Right lobe of liver (tissue), 6 donors: Measurements from ENCODE around the gene FSTL4. TPM values are rescaled to one million over a fixed set of nuclear protein-coding genes. Genes with fewer than 3 reads are reported as not detected.

Experiments
- ATAC-seq, 4 donors: fragments of 200-7000 bp; cut with Tn5 transposase; one replicate each; pipeline ENCODE4 v1.9.1; 2020; ENCODE audit warnings: mild to moderate bottlenecking in 4 of 4, moderate library complexity in 4 of 4
- DNase-seq, 3 donors: peaks; one replicate each; pipeline ENCODE4 v3.0.0-alpha.2; 2020
- H3K27ac ChIP-seq, 3 donors: fragments of 200-600 bp; one replicate each; pipeline ENCODE4 v1.8.0; 2022
- H3K27me3 ChIP-seq, 2 donors: fragments of 200-600 bp; one replicate each; pipeline ENCODE4 v1.8.0; 2022
- H3K36me3 ChIP-seq, 4 donors: fragments of 200-600 bp; sonication (generic) in 1 of 4; one replicate each; pipeline versions ENCODE4 v1.5.1 to v1.8.0; 2017 to 2022; ENCODE audit warnings: control low read depth in 1 of 4
- H3K4me1 ChIP-seq, 4 donors: fragments of 200-600 bp; sonication (generic) in 1 of 4; one replicate each; pipeline versions ENCODE4 v1.5.1 to v1.8.0; 2017 to 2022; ENCODE audit warnings: control low read depth in 1 of 4
- H3K4me3 ChIP-seq, 3 donors: fragments of 200-600 bp; one replicate each; pipeline ENCODE4 v1.8.0; 2022
- H3K9me3 ChIP-seq, 4 donors: fragments of 200-600 bp; sonication (generic) in 1 of 4; one replicate each; pipeline versions ENCODE4 v1.5.1 to v1.8.0; 2017 to 2022; ENCODE audit warnings: control low read depth in 1 of 4
- CTCF ChIP-seq, 4 donors: fragments of 200-600 bp in 3 of 4; fragments of 450-650 bp in 1 of 4; IDR thresholded peaks; one replicate each; pipeline versions ENCODE4 v1.5.1 to v1.8.0; 2016 to 2022; ENCODE audit warnings: antibody characterized with exemption in 4 of 4, mild to moderate bottlenecking in 2 of 4
- POLR2A ChIP-seq: fragments of 450-650 bp; IDR thresholded peaks from one replicate; pipeline ENCODE4 v1.6.1; 2017; ENCODE audit warnings: antibody characterized with exemption, mild to moderate bottlenecking
- WGBS: methylation state at CpG from one replicate; pipeline ENCODE4 v1.1.6; 2018; ENCODE audit warnings: low coverage, low lambda C conversion rate; ENCODE audit not compliant: insufficient coverage; ENCODE audit errors: missing lambda C conversion rate; 5-methylcytosine and 5-hydroxymethylcytosine counted together
- intact Hi-C, 2 donors: fragments of 100-400 bp; cut with DNase I; formaldehyde crosslinking; loops; one replicate each; pipeline versions ENCODE4 v1.11.2 to v1.14.1; 2022
- total RNA-seq, 6 experiments: library from RNA; depleted of rRNA in 2 of 6; stranded (reverse); fragments of >200 nt in 2 of 6; fragmentation: NEBNext Ultra II Directional in 3 of 6; extraction: Animal tissue kit (Norgen Biotek cat#: 25700) in 3 of 6; gene quantifications; one replicate each; pipeline versions ENCODE4 v1.1.0 to v1.2.4, GENCODE V29; 2016 to 2023
- donor health status: DM: no; HTN: yes; CAD: no.
- donor health status: DM: no; HTN: no; CAD: no.
- donor health status: DM: no; HTN: no; CAD: no.
- donor health status: DM: no; HTN: yes; CAD: no.
- donor health status: DM: no; HTN: yes; CAD: no.

The FSTL4 gene
- total RNA-seq, 6 experiments from 2014 or later, result 0.62 to 1.3 (median 0.80) TPM; not detected in 3

- no peak for ATAC-seq
- no peak for DNase-seq
- no peaks in the 10 kb centered on the region for H3K9me3 ChIP-seq
- no peaks in the 10 kb centered on the region for H3K27me3 ChIP-seq
- no peaks in the 10 kb centered on the region for H3K36me3 ChIP-seq
- no peak overlapping the region for H3K4me3 ChIP-seq
- TF ChIP-seq POLR2A (no peak), CTCF (IDR thresholded peaks at IDR 0.05) (no peak)
- 56% methylated on average over 6 of the region's 6 CpGs for WGBS
- H3K4me1 ChIP-seq, result no peaks in the 10 kb centered on the region
- no peak overlapping the region for H3K27ac ChIP-seq
- intact Hi-C loops, result no loop called here
Measured at GRCh38 chr5:133603711-133604110, 8.6 kb downstream of the FSTL4 start.

GRCh38 chr5:133602835-133603380, 9.4 kb downstream of the FSTL4 start:
- no peaks in the 10 kb centered on the region for H3K4me1 ChIP-seq
- DNase-seq (no peak), ATAC-seq (no peak)
- TF ChIP-seq POLR2A (no peak), CTCF (IDR thresholded peaks at IDR 0.05) (no peak)
- H3K9me3 ChIP-seq, result no peaks in the 10 kb centered on the region
- no peaks in the 10 kb centered on the region for H3K36me3 ChIP-seq
- H3K4me3 ChIP-seq, result no peak overlapping the region
- H3K27ac ChIP-seq, result no peak overlapping the region
- no peaks in the 10 kb centered on the region for H3K27me3 ChIP-seq
- intact Hi-C loops, result no loop called here
- WGBS, result 11% methylated on average over 2 of the region's 2 CpGs

- WGBS, result 66% methylated on average over 4 of the region's 6 CpGs
- intact Hi-C loops, result no loop called here
- TF ChIP-seq POLR2A (no peak), CTCF (IDR thresholded peaks at IDR 0.05) (no peak)
Measured at GRCh38 chr5:133599600-133599999, 12.7 kb downstream of the FSTL4 start.

GRCh38 chr5:133599044-133599443, 13.3 kb downstream of the FSTL4 start:
- ATAC-seq (no peak), DNase-seq (no peak)
- TF ChIP-seq CTCF (IDR thresholded peaks at IDR 0.05), result no peak
- TF ChIP-seq POLR2A, result no peak
- Histone ChIP-seq H3K36me3 (no peaks in the 10 kb centered on the region), H3K4me3 (no peak overlapping the region), H3K9me3 (no peaks in the 10 kb centered on the region), H3K27me3 (no peaks in the 10 kb centered on the region), H3K4me1 (no peaks in the 10 kb centered on the region), H3K27ac (no peak overlapping the region)
- intact Hi-C loops, result no loop called here
- 77% methylated on average over 3 of the region's 8 CpGs for WGBS

More at GRCh38 chr5:133599600-133599999, 12.7 kb downstream of the FSTL4 start:
- Histone ChIP-seq H3K4me1 (no peaks in the 10 kb centered on the region), H3K4me3 (no peak overlapping the region), H3K36me3 (no peaks in the 10 kb centered on the region), H3K27me3 (no peaks in the 10 kb centered on the region), H3K27ac (no peak overlapping the region), H3K9me3 (no peaks in the 10 kb centered on the region)
- DNase-seq (no peak), ATAC-seq (no peak)

- WGBS, result 40% methylated on average over 1 of the region's 5 CpGs
- no peaks in the 10 kb centered on the region for H3K36me3 ChIP-seq
- intact Hi-C loops, result no loop called here
- ATAC-seq, result no peak
- TF ChIP-seq POLR2A (no peak), CTCF (IDR thresholded peaks at IDR 0.05) (no peak)
- H3K4me1 ChIP-seq, result no peaks in the 10 kb centered on the region
- H3K27ac ChIP-seq, result no peak overlapping the region
- DNase-seq, result no peak
- no peak overlapping the region for H3K4me3 ChIP-seq
- no peaks in the 10 kb centered on the region for H3K27me3 ChIP-seq
- H3K9me3 ChIP-seq, result no peaks in the 10 kb centered on the region
Measured at GRCh38 chr5:133596049-133596448, 16.3 kb downstream of the FSTL4 start.
